Cardiac fibroblast (primary cell): ENCODE data around the gene DHRSX.
"Not testable (repeated sequence)": the region's sequence is repeated elsewhere in the genome, so short reads cannot be mapped to it uniquely, and the experiment has no call there.

ENCODE experiments used
- DNase-seq, 2 donors: peaks; one replicate each; pipeline versions ENCODE4 v3.0.0 to v3.0.0-alpha.2; 2010; ENCODE audit warnings: low read depth in 2 of 2
- H3K4me3 ChIP-seq, 2 donors: replicated peaks in 1 of 2; 1 replicate in 1 of 2; 2 replicates in 1 of 2; pipeline ENCODE4 v1.5.1; 2011; ENCODE audit warnings: low read depth in 2 of 2, low read length in 2 of 2, mild to moderate bottlenecking in 2 of 2, moderate library complexity in 1 of 2
- TF ChIP-seq, protein P1 (sequence below): IDR thresholded peaks from one replicate; pipeline ENCODE4 v1.5.1; 2011; ENCODE audit warnings: low read depth, mild to moderate bottlenecking, low read length, inconsistent platforms

Gene DHRSX

DNA sequence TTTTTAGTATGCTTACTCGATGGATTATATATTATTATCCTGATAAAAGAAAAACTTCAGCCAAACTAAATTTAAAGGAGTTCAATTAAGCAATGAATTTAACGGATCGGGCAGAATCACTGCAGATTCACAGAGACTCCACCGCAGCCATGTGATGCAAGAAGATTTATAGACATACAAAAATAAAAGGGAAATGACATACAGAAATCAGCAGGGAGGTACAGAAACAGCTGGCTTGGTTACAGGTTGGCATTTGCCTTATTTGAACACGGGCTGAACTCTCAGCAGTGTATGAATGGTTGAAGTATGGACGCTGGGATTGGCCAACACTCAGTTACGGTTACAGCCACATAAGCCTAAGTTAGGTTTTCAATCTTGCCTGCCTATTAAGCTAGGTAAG, 35.4 kb upstream of the DHRSX start:
- no peak for DNase-seq
- TF ChIP-seq, protein P1, sequence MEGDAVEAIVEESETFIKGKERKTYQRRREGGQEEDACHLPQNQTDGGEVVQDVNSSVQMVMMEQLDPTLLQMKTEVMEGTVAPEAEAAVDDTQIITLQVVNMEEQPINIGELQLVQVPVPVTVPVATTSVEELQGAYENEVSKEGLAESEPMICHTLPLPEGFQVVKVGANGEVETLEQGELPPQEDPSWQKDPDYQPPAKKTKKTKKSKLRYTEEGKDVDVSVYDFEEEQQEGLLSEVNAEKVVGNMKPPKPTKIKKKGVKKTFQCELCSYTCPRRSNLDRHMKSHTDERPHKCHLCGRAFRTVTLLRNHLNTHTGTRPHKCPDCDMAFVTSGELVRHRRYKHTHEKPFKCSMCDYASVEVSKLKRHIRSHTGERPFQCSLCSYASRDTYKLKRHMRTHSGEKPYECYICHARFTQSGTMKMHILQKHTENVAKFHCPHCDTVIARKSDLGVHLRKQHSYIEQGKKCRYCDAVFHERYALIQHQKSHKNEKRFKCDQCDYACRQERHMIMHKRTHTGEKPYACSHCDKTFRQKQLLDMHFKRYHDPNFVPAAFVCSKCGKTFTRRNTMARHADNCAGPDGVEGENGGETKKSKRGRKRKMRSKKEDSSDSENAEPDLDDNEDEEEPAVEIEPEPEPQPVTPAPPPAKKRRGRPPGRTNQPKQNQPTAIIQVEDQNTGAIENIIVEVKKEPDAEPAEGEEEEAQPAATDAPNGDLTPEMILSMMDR: no peak
- H3K4me3 ChIP-seq: no peak overlapping the region

DNA sequence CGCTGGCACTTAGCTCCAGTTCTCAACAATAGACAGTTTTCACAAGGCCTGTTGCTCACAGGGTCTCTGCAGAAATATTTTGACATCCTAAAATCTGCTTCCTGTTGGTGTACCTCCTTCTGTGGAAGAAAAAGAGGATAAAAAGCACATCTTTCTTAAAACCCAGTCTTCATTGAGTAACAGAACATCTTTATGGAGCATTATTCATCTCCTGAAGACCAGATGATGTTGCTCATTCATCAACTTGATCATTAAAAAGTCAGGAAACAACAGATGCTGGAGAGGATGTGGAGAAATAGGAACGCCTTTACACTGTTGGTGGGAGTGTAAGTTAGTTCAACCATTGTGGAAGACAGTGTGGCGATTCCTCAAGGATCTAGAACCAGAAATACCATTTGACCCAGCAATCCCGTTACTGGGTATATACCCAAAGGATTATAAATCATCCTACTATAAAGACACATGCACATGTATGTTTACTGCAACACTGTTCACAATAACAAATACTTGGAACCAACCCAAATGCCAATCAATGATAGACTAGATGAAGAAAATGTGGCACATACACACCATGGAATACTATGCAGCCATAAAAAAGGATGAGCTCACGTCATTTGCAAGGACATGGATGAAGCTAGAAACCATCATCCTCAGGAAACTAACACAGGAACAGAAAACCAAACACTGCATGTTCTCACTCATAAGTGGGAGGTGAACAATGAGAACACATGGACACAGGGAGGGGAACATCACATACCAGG, 33.7 kb upstream of the DHRSX start:
- not testable (repeated sequence) for DNase-seq, H3K4me3 ChIP-seq

DNA sequence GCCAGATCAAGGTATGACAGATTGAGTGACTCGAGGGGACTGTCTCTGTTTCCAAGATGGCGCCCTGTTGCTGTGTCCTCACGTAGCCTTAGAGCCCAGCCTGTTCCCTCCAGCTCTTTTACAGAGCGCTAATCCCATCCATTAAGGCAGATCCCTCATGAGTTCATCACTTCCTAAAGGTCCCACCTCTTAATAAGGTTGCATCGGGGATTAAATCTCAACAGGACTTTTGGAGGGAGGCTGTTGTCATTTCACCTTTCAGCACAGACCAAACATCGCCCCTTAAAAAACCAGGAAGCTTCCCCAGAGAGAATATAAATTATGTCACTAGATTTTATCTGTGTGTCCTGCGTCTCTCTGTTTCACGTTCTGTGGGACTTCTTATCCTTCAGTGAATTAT, 32.6 kb upstream of the DHRSX start:
- no peak overlapping the region for H3K4me3 ChIP-seq
- TF ChIP-seq, protein P1: no peak
- DNase-seq: no peak

DNA sequence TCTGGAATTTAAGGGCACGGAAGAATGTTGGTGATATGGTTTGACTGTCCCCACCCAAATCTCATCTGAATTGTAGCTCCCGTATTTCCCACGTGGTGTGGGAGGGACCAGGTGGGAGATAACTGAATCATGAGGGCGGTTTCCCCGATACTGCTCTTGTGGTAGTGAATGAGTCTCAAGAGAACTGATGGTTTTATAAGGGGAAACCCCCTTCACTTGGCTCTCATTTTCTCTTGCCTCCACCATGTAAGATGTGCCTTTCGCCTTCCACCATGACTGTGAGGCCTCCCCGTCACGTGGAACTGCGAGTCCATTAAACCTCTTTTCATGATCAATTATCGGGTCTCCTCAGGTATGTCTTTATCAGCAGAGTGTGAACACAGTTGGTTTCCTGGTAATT, 25.6 kb upstream of the DHRSX start:
- DNase-seq: no peak
- TF ChIP-seq, protein P1: no peak
- H3K4me3 ChIP-seq: no peak overlapping the region

DNA sequence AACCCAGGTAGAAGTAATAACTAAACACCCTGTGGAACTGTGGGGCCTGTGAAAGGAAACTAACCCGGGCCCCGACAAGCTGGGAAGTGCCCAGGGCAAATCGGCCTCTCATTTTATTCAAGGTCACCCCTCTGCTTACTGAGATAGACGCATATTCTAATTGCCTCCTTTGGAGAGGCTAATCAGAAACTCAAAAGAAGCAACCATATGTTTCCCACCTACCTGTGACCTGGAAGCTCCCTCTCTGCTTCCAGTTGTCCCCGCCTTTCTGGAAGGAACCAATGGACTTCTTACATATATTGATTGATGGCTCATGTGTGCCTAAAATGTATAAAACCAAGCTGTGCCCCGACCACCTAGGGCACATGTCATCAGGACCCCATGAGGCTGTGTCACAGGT, 23.1 kb upstream of the DHRSX start:
- DNase-seq: no peak
- TF ChIP-seq, protein P1: no peak
- no peak overlapping the region for H3K4me3 ChIP-seq

DNA sequence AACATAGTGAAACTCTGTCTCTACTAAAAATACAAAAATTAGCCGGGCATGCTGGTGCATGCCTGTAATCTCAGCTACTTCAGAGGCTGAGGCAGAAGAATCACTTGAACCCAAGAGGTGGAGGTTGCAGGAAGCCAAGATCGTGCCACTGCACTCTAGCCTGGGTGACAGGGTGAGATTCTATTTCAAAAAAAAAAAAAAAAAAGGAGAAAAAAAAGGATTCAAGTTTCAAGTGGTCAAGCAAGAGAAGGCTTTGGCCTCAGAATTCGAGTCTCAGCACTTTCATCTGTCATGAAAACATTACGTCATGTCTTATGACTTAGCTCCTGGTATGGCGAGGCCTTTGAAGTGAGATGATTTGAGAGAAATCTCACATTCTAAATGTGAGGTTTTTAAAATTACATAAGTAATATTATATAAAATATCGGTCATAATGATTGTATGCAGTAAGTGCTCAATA, 21.2 kb upstream of the DHRSX start:
- TF ChIP-seq, protein P1: no peak
- no peak for DNase-seq
- H3K4me3 ChIP-seq: no peak overlapping the region

DNA sequence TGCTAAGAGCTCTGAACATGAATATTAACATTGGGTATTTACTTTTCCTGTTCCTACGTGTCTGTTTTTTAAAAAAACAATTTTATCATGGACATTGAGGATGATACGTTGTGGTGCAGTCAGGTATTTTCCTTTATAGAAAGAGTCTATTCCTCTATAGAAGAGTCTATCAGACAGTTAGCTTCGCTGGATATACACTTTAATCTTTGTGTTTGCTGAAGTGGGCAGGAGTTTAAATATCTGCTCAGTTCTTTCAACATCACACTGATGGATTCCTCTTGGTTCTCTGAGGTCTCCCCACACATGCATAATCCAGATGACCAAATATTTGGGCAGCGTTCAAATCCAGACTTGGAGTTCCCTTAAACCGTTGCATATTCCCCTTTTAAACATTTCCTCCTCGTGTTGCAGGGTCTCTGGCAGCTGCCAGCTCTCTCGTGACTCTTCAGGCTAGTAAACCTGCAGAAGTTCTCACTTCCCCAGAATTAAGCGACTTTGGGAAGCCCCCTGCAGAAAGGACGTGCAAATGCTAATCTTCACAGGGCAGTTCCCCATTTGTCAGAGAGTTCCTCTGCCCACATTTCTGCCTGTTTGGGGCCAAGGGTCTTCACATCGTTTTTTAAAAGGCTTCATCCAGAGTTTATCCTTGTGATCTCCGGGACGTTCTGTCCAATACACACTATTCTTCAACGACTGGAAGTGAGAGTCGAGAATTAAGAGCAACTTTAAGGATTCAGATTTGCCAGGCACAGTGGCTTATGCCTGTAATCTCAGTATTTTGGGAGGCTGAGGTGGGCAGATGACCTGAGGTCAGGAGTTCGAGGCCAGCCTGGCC, 20.5 kb upstream of the DHRSX start:
- TF ChIP-seq, protein P1: no peak
- DNase-seq: no peak

More for the DNA sequence above, 20.5 kb upstream of the DHRSX start:
- no peak overlapping the region for H3K4me3 ChIP-seq
